CD4-positive, alpha-beta T cell treated with Interleukin-17A for 1 hour (primary cell): ENCODE measurements around the gene SLC30A1.
"Not testable (repeated sequence)": the region's sequence is repeated elsewhere in the genome, so short reads cannot be mapped to it uniquely, and the experiment has no call there.

Experiments used
- DNase-seq: peaks from one replicate; pipeline ENCODE4 v3.0.0-alpha.2; 2020

The SLC30A1 gene

DNA sequence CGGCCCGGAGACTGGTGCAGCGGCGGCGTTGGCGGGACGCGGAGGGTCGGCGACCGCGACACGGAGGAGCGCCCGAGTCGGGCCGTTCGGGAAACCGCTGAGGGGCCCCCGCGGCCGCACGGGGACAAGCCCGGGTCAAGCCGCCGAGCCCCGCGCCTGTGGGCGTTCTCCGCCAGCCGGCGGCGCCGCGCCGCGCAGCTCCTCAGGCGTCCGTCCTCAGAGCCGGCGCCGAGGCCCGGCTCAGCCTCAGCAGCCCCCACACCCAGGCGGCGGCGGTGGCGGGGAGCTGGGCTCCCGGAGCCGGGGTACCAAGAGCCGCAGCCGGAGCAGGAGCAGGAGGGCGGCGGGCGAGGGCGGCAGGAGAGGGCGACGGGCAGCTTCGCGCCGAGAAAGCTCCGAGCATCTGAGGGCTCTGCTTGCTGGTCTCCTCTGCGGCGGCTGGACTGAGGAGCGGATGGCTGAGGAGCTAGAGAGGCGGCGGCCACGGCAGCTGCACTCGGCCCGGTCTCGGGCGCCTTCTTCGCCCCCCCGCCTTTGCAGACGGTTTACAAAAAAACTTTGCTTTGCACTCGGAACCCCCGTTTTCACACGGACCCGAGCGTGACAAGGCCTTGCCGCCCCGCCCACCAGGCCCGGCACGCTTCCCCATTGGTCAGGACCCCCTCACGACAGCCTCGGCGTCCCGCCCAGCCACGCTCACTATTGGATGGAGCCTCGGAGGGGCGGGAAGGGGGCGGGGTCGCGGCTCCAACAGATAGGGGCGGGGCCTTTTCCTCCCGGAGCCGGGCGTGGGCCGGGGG is at the start of gene SLC30A1:
TSS of gene SLC30A1 (minus strand) at position 522 of the 800 bp plus-strand sequence. CDS start 549 bp downstream, outside the sequence.
- peak; percentile 99 for DNase-seq

DNA sequence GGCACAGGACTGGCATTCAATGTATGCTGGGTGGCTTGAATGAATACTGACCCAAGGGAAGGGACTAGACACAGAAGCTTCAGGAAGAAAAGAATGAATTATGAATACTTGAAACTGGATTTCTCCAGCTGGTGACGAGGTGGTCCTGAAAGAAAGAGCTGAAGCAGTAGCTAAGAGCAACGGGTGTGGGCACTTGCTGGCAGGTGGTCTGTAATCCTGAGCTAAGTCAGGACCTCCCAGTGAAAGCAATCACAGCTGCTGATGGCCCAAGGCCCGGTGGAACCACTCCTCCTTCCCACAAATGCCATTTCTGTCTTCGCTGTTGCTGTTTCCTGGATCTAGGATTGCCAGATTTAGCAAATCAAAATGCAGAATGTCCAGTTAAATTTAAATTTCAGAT is 49.5 kb upstream of the SLC30A1 start:
- DNase-seq = no peak

- DNase-seq = no peak
Observed at GRCh38 chr1:211627259-211627658, 48.3 kb upstream of the SLC30A1 start.

DNA sequence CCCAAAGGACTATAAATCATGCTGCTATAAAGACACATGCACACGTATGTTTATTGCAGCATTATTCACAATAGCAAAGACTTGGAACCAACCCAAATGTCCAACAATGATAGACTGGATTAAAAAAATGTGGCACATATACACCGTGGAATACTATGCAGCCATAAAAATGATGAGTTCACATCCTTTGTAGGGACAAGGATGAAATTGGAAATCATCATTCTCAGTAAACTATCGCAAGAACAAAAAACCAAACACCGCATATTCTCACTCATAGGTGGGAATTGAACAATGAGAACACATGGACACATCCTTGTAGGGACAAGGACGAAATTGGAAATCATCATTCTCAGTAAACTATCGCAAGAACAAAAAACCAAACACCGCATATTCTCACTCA is 46.9 kb upstream of the SLC30A1 start:
- not testable (repeated sequence) for DNase-seq

DNA sequence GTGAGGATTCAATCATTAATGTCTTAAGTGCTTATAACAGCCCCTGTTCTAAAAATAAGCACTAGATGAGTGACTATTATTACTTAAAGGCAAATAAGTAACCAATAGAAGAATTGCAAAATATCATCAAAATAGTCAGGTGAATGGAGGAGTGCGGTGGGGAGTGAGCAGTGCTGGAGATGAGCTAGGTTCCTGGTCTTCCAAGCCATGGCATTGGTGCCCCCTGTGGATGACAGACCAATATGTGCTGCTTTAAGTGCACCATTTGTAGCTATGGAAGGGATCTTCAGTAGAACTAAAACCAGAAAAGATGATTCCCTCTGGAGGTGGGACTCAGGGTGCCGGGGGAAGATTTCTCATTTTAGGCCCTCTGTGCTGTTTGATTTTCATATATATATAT is 46.1 kb upstream of the SLC30A1 start:
- DNase-seq = peak; percentile 52

DNA sequence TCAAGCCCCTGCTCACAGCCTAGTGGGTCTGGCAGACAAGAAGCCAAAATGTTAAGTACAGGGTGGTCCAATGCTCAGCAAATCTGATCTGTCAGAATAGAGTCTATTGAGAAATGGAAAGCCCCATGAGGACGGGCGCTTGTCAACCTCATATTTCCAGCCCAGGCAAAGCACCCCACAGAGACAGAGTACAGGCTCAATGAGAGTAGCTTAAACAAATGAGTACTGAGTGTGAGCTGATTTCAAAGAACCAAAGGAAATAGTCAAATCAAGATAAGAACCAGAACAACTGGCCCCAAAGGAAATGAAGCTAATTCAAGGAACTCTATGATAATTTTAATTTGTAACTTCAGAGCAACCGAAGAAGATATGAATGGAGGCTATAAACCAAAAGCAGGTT is 44.6 kb upstream of the SLC30A1 start:
- DNase-seq = no peak

DNA sequence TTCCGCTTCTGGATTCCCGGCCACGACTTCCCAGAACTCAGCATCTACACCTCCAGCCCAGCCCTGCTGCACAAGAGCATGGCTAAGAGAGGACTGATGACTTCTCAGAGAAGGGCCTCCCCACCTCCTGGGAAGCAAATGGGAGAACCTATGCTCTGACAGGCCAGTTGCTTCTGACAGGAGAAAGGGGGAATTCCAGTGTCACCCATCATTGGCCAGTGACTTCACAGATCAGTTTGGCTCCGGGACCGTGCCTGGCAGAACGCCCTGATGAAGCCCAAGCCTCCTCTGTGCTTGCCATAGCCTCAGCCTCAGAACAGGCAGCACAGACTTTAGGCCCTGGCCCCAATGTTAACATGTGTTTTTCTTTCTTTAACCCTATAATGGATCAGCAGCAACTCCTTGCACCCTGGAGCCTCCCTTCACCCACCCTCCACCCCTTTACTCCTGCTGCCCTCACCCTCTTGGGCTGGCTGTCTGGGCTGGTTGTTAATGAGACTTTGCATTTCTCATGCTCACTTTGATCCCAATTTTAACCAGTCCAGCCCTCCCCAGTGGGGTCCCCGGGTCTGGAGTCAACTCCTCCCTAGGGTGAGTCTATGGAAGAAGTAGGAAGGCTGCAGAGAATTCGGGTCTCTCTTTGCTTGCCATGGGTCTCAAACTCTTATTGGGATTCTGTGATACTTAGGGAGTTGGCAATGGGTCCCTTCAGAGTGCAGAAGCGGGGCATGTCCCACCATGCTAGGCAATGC is 42.7 kb upstream of the SLC30A1 start:
- no peak for DNase-seq

DNA sequence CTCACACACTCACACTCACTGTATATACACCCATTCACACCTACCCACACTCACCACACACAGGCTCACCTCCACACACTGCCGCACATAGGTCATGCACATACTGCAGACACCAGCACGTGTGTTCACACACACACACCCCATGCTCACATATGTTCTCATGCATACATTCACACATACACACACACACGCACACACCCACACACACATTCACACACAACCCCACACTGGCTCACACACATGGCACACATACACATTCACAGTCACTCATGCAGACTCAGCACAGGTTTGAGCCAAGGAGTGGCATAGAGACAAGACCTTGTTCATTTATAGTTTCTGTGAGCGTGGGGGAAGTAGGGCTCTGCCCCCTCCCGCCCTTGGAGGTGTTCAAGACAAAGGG is 41.1 kb upstream of the SLC30A1 start:
- no peak for DNase-seq

DNA sequence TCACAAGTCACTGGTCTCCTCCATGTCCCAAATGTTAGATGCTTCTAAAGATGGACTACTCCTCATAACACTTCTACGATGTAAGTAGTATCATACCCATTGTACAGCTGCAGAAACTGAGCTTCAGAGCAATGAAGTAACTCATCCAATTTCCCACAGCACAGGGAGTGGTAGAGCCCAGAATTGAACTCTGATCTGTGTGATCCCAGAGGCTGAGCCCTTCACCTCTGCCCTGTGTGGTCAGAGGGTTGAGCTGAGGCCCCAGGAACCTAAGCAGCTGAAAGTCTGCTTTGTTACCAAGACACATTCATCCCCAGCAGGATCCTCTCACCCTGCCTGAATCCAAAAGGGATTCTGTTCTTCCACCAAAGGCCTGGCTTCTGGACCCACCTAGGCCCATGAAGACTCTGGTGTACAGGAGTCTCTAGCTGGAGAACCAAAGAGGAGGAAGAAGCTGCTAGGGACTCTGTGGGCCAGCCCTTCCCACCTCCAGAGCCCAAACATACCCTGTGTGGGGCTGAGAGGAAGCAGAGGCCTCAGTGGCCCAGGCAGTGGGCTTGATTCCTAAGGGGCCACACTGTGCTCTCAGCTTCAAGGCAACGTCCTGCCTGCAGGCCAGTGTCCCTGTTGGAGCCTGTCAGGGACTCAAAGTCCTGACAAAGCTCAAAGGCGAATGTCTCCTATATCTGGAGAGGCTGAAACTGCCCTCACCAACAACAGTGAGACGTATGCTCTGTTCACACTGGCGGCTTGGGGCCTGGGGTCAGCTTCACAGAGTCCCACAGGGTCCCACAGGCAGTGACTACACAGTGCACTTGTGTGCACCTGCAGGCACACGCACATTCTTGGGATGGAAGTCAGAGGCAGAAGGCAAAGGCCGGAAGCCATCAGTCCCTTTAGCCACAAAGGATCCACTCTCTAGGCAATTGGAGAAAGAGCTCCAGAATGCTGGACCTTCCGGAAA is 40.4 kb upstream of the SLC30A1 start:
- DNase-seq = no peak

DNA sequence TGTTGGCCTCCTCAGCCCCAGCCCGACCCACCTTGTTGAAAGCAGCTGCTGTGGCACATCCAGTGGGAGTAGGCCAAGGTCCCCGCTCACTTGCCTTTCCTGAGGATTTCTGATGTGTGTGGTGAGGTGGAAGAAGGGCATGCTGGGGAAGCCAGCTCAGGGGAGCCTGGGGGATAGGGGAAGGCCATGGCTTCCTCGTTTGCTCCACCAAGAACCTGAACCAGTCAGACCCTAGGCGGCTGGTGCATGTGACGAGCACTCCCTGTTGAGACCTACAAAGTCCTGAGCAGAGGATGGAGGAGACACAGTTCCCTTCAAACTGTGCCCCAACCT is 38.0 kb upstream of the SLC30A1 start:
- no peak for DNase-seq

DNA sequence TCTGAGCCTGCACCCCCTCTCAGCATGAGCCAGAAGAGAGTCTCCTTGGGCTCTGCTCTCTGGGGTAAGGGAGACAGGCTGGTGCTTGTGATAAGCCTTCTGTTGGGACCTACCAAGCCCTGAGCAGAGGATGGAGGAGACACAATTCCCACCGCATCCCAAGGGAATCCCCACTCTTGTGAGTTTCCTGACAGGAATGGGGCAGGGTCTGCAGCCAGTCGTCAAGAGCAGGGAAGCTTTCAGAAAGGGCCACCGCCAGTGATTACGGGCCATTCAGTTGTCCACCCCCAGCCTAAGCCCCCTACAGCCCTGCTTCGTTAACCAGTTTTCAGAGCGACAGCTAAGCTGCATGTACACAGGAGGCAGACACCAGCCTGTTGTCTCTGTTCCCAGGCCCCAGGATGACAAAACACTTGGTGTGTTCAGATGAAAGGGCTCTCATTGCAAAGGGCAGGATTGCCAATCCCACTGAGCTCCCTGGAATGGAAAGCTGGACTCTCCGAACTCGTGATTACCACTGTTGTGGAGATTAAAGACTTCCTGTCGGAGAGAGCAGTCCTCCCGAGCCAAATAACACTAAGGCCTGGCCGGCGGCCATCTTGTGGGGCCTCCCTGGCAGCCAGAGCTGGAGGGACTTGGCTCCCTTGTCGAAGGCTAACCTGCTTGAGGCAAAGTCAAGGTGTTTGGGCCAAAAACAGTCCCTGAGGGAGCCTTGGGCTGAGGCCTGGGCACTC is 37.4 kb upstream of the SLC30A1 start:
- DNase-seq = no peak

DNA sequence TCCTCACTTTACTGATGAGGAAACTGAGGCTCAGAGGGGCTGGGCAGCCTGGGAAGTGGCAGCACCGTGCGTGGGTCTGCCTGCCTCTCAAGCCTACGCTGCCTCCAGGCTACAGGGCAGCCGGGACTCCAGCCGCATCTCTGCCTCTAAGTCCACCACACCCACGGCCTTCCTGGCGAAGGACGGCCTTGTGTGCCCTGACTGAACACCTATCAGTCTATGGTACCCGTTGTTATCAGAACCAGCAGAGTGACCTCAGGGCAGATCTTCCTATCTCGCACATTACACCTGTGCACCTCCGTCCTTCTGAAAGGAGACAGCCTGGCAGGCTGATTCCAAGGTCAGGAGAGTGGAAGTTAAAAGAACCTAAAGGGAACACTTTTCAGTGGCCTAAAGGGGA is 35.7 kb upstream of the SLC30A1 start:
- DNase-seq = no peak

DNA sequence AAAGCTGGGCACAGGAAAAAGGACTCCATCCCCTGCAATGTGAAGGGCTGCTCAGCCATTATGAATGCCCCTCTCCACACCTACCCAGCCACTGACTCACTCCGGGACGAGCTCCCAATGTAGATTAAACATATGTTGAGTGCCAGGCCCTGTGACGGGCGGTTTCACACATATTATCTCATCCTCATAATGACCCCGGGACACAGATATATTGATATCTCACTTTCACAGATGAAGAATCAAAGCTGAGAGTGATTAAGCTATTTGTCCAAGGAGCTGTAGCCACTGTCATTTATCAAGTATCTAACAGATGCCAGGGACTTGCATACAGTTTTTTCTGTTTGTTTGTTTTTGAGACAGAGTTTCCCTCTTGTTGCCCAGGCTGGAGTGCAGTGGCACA is 35.0 kb upstream of the SLC30A1 start:
- no peak for DNase-seq

- DNase-seq = no peak
Observed at GRCh38 chr1:211613108-211613947, 34.4 kb upstream of the SLC30A1 start.

DNA sequence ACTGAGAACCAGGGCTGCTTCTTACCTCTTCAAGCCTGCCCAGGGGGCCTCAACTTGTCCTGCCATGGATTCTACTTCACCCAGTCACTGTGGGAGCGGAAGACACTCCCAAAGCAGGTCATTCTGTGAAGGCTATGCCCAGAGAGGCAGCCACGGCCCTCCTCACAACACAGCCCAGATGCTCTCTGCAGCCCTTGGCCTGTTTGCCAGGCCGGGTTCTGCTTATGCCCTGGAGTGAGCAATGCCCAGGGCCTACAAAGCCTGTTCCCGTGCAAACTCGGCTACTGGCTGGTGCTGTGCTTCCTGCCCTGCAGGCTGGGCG is 33.8 kb upstream of the SLC30A1 start:
- no peak for DNase-seq

DNA sequence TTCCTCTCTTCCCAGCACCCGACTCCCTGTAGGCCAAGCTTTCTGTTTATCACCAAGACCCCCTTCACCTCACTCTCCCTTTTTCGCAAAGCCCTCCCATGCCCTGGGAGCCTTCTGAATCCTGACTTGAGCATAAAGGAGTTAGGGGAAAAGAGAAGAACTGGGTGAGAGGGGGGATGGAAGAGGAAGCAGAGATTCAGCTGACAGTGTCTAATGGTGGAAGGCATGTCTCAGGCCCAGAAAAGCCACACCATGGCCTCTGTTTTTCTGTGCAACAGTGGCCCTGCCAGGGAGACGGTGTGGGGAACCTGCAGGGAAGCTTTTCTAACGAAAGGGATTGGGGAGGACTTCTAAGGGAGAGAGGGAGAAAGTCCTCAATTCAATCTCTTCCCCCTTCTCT is 32.9 kb upstream of the SLC30A1 start:
- no peak for DNase-seq

- DNase-seq = no peak
Observed at GRCh38 chr1:211610779-211611556, 32.0 kb upstream of the SLC30A1 start.

DNA sequence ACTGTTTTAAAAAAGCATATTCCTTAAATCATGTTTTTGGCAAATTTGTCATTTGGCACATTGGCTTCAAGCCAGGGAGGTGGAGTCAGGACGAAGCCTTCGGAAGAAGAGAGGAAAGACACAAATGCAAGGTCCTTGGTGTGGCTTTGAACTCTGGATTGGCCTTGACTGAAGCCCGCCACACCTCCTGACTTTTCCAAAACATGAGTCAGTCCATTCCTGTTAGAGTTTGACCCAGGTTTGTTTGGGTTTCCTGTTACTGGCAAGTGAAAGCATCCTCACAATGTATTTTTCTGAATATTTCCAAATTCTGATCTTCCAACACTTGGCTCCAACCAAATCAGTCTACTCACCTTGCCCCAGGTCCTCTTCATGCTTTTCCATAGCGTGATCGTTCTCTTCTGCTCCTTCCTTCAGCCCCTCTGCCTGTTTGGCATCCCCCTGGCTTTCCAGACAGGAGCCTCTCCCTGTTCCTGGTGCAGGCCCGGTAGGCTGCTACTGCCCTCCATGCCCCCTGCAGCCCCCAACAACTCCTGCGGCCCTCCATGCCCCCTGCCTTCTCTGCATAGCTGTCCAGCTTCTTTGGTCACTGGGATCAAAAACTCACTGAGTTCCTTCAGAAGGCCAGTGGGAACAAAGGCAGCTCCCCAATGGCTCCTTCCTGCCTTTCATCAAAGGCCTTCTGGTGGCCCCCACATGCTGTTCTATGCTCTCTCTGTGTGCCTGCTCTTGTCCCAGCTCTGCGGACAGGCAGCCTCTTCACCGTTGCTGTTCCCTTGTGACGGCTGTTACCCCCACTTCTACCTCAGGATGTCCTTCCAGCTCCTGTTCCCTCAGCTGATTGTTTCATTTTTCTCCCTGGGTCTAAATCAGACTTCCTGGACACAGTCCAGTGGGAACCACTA is 30.4 kb upstream of the SLC30A1 start:
- DNase-seq = no peak

- no peak for DNase-seq
Observed at GRCh38 chr1:211607754-211608473, 29.0 kb upstream of the SLC30A1 start.
